NCI-H187 treated with DMSO at 0.1 percent for 48 hours (cell line): ENCODE results near the gene SPINDOC.
A peak's percentile ranks its signal among the peaks of the same experiment; 100 is the strongest.
"Not testable (repeated sequence)": the region's sequence is repeated elsewhere in the genome, so short reads cannot be mapped to it uniquely, and the experiment has no call there.

ENCODE experiments used
- DNase-seq: peaks from one replicate; lab custom pipeline; 2025; lab: John Stamatoyannopoulos, UW

SPINDOC gene

DNA sequence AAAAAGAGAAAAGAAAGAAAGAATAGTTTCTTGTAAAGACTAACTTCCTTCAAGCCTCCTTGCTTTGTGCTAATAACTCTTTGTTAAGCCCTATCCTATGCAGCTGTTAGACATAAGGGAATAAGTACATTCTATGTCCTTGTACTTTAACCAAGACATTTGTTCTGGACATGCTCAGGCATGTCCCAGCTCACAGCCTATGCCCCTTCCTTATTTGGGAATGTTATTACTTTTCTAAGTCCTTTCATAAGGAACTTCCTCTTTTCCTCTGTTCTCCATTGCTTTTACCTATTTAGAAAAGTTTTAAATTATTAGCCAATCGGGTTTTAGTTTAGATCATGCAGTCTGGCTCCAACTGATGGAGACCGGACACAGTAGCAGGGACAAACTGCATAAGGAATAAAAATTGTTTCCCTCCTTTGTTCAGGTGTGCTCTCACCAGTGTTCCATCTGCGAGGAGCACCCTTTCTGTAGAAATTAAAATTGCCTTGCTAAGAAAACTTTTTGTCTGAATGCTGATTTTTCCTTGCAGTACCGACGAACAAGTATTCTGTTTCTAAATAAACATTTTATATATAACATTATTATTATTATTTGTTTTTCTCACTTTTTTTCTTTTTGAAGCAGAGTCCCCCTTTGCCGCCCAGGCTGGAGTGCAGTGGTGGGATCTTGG is 21.6 kb upstream of the SPINDOC start:
- DNase-seq = no peak

GRCh38 chr11:63793161-63793560 is 20.1 kb upstream of the SPINDOC start:
- no peak for DNase-seq

DNA sequence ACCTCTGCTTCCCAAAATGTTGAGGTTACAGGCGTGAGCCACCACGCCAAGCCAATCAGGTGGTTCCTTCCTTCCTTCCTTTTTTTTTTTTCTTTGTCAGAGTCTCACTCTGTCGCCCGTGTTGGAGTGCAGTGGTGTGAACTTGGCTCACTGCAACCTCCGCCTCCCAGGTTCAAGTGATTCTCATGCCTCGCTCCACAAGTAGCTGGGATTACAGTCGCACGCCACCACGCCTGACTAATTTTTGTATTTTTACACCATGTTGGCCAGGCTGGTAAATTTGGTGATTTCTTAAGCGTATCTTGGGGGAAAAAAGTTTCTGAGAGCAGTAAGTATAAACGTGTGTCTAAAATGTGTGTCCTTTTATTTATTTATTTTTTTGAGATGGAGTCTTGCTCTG is 18.2 kb upstream of the SPINDOC start:
- DNase-seq = no peak

- no peak for DNase-seq
Measured at GRCh38 chr11:63800921-63801320, 12.3 kb upstream of the SPINDOC start.

- DNase-seq = peak; percentile 20
Measured at GRCh38 chr11:63802637-63803414, 10.4 kb upstream of the SPINDOC start.

DNA sequence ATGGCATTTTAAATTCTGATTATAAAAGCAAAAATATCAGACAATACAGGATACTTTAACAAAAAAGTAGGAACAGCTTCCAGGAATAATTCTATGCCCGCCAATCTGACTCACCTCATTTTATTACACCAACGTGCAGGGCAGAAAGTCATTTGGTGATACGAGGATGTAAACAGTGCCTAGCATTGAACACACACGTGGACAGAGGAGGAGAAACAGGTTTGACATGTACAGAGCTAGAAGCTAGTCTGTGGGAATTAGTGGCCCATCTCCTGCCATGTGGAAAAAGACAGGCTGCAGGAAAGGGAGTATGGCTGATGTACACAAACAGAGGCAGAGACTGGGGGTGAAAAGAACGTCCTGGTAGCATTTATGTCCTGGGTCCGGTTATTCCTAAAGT is 9.0 kb upstream of the SPINDOC start:
- DNase-seq = no peak

GRCh38 chr11:63805844-63806415 is 7.3 kb upstream of the SPINDOC start:
- DNase-seq = no peak

DNA sequence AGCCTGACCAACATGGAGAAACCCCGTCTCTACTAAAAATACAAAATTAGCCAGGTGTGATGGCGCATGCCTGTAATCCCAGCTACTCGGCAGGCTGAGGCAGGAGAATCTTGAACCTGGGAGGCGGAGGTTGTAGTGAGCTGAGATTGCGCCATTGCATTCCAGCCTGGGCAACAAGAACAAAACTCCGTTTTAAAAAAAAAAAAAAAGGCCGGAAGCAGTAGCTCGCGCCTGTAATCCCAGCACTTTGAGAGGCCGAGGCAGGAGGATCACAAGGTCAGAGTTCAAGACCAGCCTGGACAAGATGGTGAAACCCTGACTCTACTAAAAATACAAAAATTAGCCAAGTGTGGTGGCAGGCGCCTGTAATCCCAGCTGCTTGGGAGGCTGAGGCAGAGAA is 2.9 kb upstream of the SPINDOC start:
- not testable (repeated sequence) for DNase-seq

DNA sequence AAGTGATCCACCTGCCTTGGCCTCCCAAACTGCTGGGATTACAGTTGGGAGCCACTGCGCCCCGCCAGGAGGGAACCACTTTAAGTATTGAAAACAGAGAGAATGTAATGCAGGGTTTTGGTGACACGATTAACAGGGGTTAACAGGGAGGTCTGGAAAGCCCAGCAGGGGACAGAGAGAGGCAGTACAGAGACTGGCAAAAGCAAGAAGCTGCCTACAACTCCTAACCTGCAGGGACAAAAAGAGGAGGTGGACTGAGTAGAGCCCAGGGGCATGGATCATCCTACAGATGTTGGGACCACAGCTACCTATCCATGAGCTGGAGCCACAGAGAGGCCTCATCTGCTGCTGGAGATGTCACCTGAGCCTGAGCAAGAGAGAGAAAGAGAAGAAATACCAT is 1.7 kb upstream of the SPINDOC start:
- no peak for DNase-seq

GRCh38 chr11:63813563-63814382 is 517 bp downstream of the SPINDOC start:
- no peak for DNase-seq

DNA sequence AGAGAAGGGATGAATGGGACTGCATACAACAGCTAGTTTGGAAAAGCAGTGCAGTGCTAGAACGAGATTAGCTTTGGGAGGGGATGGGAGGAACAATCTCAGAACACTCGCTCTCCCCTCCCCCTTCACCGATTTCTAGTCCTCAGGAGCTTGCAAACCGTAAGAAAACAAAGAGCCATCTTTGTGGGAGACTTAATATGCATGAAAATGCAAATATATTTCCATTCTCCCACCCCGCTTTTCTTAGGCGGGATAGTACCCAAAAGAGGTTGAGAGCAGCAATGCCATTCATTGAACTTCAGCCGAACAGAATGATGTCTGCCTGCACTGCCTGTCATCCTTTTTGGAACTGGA is 1.1 kb downstream of the SPINDOC start:
- DNase-seq = no peak

DNA sequence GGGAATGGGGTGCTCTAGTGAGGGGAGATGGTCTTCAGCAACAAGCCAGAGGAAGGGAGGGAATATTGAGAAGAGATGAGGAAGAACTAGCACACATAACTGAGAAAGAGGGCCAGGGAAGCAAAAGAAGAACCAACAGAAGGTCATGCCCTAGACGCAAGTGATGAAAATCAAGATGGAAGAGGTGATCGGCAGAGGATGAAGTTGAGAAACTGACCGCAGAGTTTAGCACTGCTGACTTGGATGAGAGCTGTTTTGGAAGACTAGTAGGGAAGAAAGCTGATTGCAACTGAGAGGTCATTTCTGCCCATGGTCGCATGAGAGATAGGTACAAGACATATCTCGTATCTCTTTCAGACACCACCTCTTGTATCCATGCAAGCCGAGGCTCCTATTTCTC is 2.9 kb downstream of the SPINDOC start:
- no peak for DNase-seq

DNA sequence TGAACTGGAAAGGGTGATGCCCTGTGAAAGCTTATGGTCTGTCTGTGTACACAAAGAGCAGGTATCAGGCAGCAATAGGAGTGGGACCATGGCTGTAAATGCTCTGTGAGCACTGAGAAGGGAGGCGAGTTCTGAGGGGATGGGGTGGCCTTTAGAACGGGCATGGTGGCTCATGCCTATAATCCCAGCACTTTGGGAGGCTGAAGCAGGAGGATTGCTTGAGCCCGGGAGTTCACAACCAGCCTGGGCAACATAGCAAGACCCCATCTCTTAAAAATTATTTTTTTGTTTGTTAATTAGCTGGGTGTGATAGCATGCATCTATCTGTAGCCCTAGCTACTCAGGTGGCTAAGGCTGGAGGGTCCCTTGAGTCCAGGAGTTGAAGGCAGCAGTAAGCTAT is 3.5 kb downstream of the SPINDOC start:
- no peak for DNase-seq

DNA sequence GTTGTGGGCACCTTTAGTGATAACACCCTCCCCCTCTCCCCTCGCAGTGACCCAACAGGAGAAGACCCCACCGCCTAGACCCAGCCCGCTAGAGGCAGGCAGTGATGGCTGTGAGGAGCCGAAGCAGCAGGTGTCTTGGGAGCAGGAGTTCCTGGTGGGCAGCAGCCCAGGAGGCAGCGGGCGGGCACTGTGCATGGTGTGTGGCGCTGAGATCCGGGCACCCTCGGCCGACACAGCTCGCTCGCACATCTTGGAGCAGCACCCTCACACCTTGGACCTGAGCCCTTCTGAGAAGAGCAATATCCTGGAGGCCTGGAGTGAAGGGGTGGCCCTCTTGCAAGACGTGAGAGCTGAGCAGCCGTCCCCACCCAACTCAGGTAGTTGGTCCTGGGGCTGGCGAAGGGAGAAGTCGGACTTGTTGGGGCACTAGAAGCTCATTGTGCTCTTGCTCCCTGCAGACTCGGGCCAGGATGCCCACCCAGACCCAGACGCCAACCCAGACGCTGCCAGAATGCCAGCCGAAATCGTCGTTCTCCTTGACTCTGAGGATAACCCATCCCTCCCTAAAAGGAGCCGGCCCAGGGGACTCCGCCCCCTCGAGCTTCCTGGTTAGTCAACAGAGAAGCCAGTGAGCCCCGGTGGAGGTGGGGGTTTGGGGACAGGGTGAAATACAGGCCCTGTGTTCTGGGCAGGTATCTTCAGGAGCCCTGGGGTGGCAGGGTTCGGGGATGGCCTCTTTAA is 4.7 kb downstream of the SPINDOC start:
- DNase-seq = no peak

DNA sequence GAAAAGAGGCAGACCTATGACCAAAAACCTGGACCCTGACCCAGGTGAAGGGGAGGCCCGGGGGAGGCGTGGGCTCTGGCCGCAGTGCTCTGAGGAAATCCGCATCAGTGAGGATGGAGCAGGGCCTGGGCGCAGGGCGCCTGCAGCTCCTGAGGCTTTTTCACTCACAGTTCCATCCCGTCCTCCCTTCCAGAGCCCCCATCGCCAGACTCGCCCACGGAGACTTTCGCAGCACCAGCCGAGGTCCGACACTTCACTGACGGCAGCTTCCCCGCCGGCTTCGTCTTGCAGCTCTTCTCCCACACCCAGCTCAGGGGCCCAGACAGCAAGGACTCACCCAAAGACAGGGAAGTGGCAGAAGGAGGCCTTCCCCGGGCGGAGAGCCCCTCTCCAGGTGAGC is 5.4 kb downstream of the SPINDOC start:
- DNase-seq = no peak

GRCh38 chr11:63821411-63821810 is 8.2 kb downstream of the SPINDOC start:
- no peak for DNase-seq

- no peak for DNase-seq
Measured at GRCh38 chr11:63826471-63827190, 13.4 kb downstream of the SPINDOC start.

DNA sequence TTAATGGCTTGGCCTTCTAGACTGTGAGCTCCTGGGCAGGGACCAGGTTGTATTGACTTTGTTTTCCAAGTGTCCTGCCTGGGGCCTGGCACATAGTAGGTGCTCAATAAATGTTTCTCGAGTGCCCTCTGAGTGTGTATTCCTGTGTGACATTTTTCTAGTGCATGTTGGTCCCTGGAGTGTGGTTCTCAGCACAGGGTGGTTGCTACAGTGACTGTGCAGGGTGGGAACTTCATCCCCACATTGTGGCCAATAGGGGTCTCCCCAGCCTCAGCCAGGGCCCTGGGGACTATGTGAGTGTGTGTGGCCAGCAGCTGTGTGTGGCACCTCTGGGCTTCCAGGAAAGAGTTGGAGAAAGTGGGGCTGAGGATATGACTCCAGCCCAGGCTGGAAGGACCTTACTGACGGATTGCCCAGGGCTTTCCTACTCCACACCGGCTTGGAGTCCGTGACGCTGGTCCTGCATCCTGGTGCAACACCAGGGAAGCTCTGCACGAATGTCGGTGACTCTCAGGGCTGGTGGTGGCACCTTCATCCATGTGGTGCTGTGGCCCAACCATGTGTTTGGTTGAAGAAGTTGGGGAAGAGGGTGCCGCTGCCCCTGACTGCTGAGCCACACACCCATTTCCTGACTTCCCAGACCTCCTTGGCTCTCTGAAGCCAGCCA is 16.7 kb downstream of the SPINDOC start:
- no peak for DNase-seq

DNA sequence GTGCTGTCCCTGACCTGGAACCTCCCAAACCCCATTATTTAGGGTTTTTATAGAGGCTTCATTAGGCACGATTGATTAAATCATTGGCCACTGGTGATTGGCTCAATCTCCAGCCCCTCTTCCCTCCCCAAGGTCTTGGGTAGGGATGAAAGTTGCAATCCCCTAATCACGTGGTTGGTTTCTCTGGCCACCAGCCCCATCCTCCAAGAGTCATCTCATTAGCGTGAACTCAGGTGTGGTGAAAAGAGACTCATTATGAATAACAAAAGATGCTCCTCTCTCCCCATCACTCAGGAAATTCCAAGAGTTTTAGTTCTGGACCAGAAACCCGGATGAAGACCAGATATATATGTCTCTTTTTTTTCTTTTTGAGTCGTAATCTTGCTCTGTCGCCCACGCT is 18.1 kb downstream of the SPINDOC start:
- no peak for DNase-seq

DNA sequence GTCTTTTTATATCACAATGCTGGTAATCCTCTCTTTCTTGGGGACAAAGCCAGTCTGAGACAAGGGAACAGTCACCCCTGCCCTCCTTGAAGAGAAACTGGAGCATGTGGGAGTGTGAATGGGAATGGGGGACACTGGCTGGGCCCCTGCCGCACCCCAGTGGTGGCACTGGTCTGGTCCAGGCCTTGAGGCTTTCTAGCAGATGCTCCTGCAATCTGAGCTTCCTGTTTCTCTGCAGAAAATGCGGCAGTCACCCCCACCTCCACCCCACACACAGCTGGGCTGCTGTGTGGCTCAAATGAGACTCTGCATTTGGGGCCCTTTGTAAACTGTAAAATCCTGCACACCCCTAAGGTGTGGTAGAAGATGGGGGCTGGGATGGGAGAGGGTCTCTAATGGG is 19.1 kb downstream of the SPINDOC start:
- DNase-seq = no peak

DNA sequence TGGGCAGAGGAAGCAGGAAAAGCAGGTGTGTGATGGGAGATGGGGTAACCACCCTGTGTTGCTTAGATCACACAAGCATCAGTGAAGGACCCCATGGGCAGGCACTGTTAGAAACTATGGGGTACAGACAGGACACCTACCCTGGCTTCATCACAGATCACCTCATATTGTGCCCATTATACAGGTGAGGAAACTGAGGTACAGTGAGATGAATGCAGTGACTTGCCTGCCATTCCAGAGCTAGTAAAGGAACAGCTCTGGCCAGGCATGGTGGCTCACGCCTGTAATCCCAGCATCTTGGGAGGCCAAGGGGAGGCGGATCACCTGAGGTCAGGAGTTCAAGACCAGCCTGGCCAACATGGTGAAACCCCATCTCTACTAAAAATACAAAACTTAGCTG is 19.8 kb downstream of the SPINDOC start:
- DNase-seq = no peak
